Gastroesophageal sphincter (tissue), 4 donors: ENCODE data around the gene FKRP. TPM values are rescaled to one million over a fixed set of nuclear protein-coding genes. Genes with fewer than 3 reads are reported as not detected.

ENCODE experiments used
- ATAC-seq: fragments of 150-250 bp; one replicate; pipeline ENCODE4 v1.9.1; 2016; ENCODE audit warnings: mild to moderate bottlenecking, moderate library complexity
- H3K27ac ChIP-seq, 4 donors: fragments of 200-600 bp; sonication (generic) in 3 of 4; 1 replicate in 3 of 4; 2 replicates in 1 of 4; pipeline ENCODE4 v1.5.1; 2016 to 2019
- H3K27me3 ChIP-seq: fragments of 200-600 bp; sonication (generic); one replicate; pipeline ENCODE4 v1.5.1; 2019
- H3K36me3 ChIP-seq, 2 donors: fragments of 200-600 bp; sonication (generic); one replicate each; pipeline ENCODE4 v1.5.1; 2019; ENCODE audit warnings: control low read depth in 1 of 2
- H3K4me1 ChIP-seq, 3 donors: fragments of 200-600 bp; sonication (generic); 1 replicate in 2 of 3; 2 replicates in 1 of 3; pipeline ENCODE4 v1.5.1; 2016 to 2019; ENCODE audit warnings: control low read depth in 2 of 3
- H3K4me3 ChIP-seq, 2 donors: fragments of 200-600 bp; sonication (generic); one replicate each; pipeline ENCODE4 v1.5.1; 2019; ENCODE audit warnings: mild to moderate bottlenecking in 1 of 2, moderate library complexity in 1 of 2
- H3K9me3 ChIP-seq, 3 donors: fragments of 200-600 bp; sonication (generic); one replicate each; pipeline ENCODE4 v1.5.1; 2017 to 2019; ENCODE audit warnings: control low read depth in 2 of 3
- EP300 ChIP-seq: sonication (generic); formaldehyde crosslinking; IDR thresholded peaks from one replicate; pipeline ENCODE4 v1.6.1; 2017; ENCODE audit warnings: antibody characterized with exemption, mild to moderate bottlenecking
- POLR2A ChIP-seq, 2 donors: fragments of 450-650 bp; IDR thresholded peaks; one replicate each; pipeline ENCODE4 v1.6.1; 2017; ENCODE audit warnings: antibody characterized with exemption in 2 of 2, mild to moderate bottlenecking in 2 of 2, moderate library complexity in 1 of 2
- POLR2AphosphoS5 ChIP-seq: sonication (generic); formaldehyde crosslinking; IDR thresholded peaks from one replicate; pipeline ENCODE4 v1.6.1; 2017; ENCODE audit warnings: antibody characterized with exemption
- WGBS, 2 donors: methylation state at CpG; one replicate each; pipeline ENCODE4 v1.1.5; 2018; ENCODE audit warnings: low coverage in 1 of 2; 5-methylcytosine and 5-hydroxymethylcytosine counted together
- total RNA-seq, 4 donors: library from RNA; depleted of rRNA; stranded (reverse); fragments of >200 nt; gene quantifications; one replicate each; pipeline ENCODE4 v1.1.0, GENCODE V29; 2016
- TF ChIP-seq, protein P1 (sequence below), 4 experiments: fragments of 200-600 bp in 2 of 4; fragments of 450-650 bp in 2 of 4; sonication (generic) in 1 of 4; IDR thresholded peaks; one replicate each; pipeline ENCODE4 v1.5.1; 2017 to 2019; ENCODE audit warnings: antibody characterized with exemption in 4 of 4, mild to moderate bottlenecking in 2 of 4, moderate library complexity in 2 of 4

Gene FKRP
- total RNA-seq, 4 donors from 2014 or later = 18.7 to 22.5 (median 20.3) TPM

GRCh38 chr19:46772170-46773017, 26.5 kb downstream of the FKRP start:
- no peak overlapping the region for H3K27ac ChIP-seq
- H3K4me3 ChIP-seq = no peak overlapping the region
- peaks cover 0 to 9% (median 0%) of the 10 kb centered on the region in 3 donors for H3K4me1 ChIP-seq
- H3K27me3 ChIP-seq = no peaks in the 10 kb centered on the region
- WGBS, 2 donors = 87 to 100% methylated on average over 1 to 11 of the region's 12 CpGs
- peaks cover 0 to 37% of the 10 kb centered on the region in 2 donors for H3K36me3 ChIP-seq
- no peak for ATAC-seq
- H3K9me3 ChIP-seq = no peaks in the 10 kb centered on the region
- TF ChIP-seq EP300 (no peak), POLR2A (IDR thresholded peaks at IDR 0.05) (no peak), POLR2AphosphoS5 (no peak)
- TF ChIP-seq, protein P1, sequence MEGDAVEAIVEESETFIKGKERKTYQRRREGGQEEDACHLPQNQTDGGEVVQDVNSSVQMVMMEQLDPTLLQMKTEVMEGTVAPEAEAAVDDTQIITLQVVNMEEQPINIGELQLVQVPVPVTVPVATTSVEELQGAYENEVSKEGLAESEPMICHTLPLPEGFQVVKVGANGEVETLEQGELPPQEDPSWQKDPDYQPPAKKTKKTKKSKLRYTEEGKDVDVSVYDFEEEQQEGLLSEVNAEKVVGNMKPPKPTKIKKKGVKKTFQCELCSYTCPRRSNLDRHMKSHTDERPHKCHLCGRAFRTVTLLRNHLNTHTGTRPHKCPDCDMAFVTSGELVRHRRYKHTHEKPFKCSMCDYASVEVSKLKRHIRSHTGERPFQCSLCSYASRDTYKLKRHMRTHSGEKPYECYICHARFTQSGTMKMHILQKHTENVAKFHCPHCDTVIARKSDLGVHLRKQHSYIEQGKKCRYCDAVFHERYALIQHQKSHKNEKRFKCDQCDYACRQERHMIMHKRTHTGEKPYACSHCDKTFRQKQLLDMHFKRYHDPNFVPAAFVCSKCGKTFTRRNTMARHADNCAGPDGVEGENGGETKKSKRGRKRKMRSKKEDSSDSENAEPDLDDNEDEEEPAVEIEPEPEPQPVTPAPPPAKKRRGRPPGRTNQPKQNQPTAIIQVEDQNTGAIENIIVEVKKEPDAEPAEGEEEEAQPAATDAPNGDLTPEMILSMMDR (IDR thresholded peaks at IDR 0.05) = no peak

GRCh38 chr19:46773018-46773399, 27.2 kb downstream of the FKRP start:
- Histone ChIP-seq H3K9me3 (no peaks in the 10 kb centered on the region), H3K36me3 (peaks cover 0 to 43% of the 10 kb centered on the region in 2 donors), H3K4me1 (peaks cover 0 to 9% (median 0%) of the 10 kb centered on the region in 3 donors), H3K27me3 (no peaks in the 10 kb centered on the region), H3K27ac (no peak overlapping the region), H3K4me3 (no peak overlapping the region)
- WGBS, 2 donors = 68 to 77% methylated on average over 4 to 7 of the region's 7 CpGs
- TF ChIP-seq, protein P1 (IDR thresholded peaks at IDR 0.05) = no peak
- TF ChIP-seq POLR2A (IDR thresholded peaks at IDR 0.05) = no peak
- no peak for TF ChIP-seq EP300
- TF ChIP-seq POLR2AphosphoS5 = no peak
- ATAC-seq = no peak

- no peaks in the 10 kb centered on the region for H3K27me3 ChIP-seq
- no peak overlapping the region for H3K27ac ChIP-seq
- no peak for ATAC-seq
- no peak for TF ChIP-seq POLR2AphosphoS5
- TF ChIP-seq EP300 = no peak
- no peak for TF ChIP-seq POLR2A (IDR thresholded peaks at IDR 0.05)
- TF ChIP-seq, protein P1 (IDR thresholded peaks at IDR 0.05) = no peak
- WGBS, 2 donors = 68 to 83% methylated on average over 2 to 3 of the region's 11 CpGs
- peaks cover 0 to 5% (median 0%) of the 10 kb centered on the region in 3 donors for H3K4me1 ChIP-seq
- peaks cover 0 to 71% of the 10 kb centered on the region in 2 donors for H3K36me3 ChIP-seq
- no peaks in the 10 kb centered on the region for H3K9me3 ChIP-seq
- no peak overlapping the region for H3K4me3 ChIP-seq
Observed at GRCh38 chr19:46775642-46776258, 29.9 kb downstream of the FKRP start.

GRCh38 chr19:46776927-46777911, 31.4 kb downstream of the FKRP start:
- no peak overlapping the region for H3K27ac ChIP-seq
- peaks cover 0 to 15% (median 0%) of the 10 kb centered on the region in 3 donors for H3K4me1 ChIP-seq
- no peaks in the 10 kb centered on the region for H3K9me3 ChIP-seq
- ATAC-seq = no peak
- no peaks in the 10 kb centered on the region for H3K27me3 ChIP-seq
- H3K36me3 ChIP-seq = peaks cover 0 to 85% of the 10 kb centered on the region in 2 donors
- H3K4me3 ChIP-seq = no peak overlapping the region
- 70 to 93% methylated on average over 2 to 3 of the region's 33 CpGs for WGBS, 2 donors
- no peak for TF ChIP-seq EP300
- TF ChIP-seq POLR2AphosphoS5 = no peak
- TF ChIP-seq POLR2A (IDR thresholded peaks at IDR 0.05) = no peak
- TF ChIP-seq, protein P1 (IDR thresholded peaks at IDR 0.05) = no peak
